GM19395 (cell line): Measurements from ENCODE around the gene EPM2A.

Source experiments
- ATAC-seq: cut with Tn5 transposase; IDR thresholded peaks from one replicate; pipeline ENCODE4 v1.9.1; 2021; ENCODE audit warnings: mild to moderate bottlenecking, moderate library complexity; ENCODE audit not compliant: unreplicated experiment

The EPM2A gene

DNA sequence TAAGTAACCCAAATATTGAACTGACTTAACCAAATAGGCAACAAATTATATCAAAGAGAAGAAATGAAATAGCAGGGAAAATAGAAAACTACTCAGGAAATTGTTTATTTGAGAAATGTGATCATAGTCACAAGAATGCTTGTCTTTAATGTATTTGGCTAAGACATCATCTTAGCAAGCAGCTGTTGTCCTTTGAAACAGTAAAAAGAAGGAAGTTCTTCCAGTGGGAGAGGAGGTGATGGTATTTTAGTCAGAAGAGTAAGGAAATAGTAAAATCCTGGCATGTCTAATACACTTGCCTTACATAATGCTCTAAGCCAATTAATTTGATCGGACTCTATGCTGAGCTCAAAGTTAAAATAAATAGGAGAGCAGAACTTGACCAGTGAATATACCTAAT, 126.5 kb downstream of the EPM2A start:
- ATAC-seq = no peak

DNA sequence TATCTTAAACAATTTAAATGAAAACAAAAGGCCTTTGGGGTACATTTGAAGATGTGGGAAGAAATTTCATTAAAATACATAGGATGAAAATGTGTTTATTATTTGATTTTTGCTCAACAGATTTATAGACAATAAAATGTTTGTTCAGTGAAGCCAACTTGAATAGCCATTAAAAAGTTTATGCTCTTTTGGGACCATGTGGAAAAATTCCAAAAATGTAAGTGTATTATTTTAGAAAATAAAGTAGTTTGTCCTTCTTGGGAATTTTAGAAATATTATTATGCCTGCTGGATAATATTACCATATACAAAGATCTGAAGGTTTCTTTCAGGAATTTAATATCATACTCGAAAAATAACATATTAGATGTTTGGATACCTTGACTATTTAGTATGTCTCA, 131.3 kb downstream of the EPM2A start:
- no peak for ATAC-seq

DNA sequence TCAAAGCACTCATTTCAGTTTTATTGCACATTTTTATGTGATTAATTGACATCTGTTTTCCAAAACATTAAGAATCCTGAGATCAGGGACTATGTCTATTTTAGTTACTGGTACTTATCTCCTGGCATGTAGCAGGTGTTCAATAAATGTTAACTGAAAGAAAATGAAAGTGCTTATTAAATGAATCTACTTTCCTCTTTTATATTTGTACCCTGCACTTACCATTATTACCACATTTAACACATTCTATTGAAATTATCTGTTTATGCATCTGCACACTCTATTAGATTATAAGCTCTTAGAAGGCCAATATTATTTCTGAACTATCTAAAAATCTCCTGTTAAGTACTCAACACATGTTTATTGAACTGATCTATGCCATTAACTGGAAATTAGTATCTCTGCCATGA, 131.9 kb downstream of the EPM2A start:
- no peak for ATAC-seq

DNA sequence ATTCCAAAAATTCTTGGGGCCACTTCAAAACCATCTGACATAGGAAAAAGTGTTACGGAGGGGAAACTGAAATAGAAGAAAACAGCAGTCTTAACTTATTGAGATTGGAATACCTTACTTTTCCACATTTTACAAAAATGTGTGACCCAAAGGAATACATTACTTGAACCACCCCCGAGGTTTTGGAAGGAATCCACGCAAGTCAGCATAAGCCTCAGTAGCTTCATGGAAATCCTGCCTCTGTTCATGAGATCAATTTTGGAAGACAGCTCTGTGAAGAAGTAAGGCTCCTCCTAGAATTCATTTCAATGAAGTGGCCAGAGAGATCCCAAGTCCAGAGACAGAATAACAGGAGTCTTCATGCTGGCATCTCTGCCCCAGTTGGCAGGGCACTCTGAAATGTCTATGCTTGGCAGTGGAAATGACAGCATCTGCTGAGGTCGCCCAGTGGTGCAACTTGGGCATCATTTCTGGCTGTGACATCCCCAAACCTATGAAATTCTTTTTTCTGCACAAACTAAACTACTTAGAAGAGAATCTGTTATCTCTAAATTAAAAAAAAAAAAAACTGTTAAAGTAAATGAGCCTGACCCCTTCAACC, 132.5 kb downstream of the EPM2A start:
- ATAC-seq = no peak

- ATAC-seq = no peak
Observed at GRCh38 chr6:145601397-145601796, 133.9 kb downstream of the EPM2A start.

DNA sequence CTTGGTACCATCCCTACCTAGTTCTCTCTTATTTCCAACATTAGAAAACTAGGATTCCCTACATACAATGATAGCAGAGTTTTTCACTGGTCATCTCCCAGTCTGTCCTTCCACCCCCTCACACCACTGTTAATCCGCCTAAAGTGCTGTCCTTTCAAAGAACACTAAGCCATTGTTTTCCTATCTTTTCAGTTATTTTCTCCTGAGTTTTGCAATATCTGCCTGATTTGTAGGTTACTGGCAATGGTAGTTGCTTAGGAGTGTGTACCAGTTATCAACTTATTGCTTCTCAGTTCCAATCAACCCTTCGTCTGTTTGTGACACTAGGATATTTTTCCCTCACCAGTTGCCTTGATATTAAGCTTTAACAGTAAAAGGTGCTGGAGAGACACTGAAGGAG, 135.0 kb downstream of the EPM2A start:
- no peak for ATAC-seq

DNA sequence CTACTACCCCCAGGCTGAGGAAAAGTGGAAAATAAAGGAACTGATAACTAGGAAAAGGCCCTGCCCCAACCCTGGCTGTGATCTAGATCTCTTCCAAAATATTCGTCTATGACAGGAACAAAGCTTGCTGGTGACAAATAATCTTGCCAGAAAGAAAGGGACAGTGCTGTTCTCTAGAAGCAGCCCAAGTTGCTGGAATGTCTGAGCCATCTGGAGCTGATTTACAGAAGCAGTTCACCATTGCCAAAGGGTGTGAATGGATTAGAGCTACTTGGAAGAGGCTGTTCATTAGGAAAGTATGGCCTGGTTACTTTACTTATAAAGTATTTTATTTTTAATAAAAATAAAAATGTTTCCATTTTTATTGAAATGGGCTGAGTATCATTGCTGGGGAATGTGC, 146.3 kb downstream of the EPM2A start:
- ATAC-seq = no peak

- no peak for ATAC-seq
Observed at GRCh38 chr6:145587334-145587733, 148.0 kb downstream of the EPM2A start.

- ATAC-seq = no peak
Observed at GRCh38 chr6:145583753-145584152, 151.6 kb downstream of the EPM2A start.
